Measurements from ENCODE around the gene DTNB. TPM values are rescaled to one million over a fixed set of nuclear protein-coding genes. Genes with fewer than 3 reads are reported as not detected.

DTNB gene
- polyA plus RNA-seq, 1 experiment, result 12.5 TPM

DNA sequence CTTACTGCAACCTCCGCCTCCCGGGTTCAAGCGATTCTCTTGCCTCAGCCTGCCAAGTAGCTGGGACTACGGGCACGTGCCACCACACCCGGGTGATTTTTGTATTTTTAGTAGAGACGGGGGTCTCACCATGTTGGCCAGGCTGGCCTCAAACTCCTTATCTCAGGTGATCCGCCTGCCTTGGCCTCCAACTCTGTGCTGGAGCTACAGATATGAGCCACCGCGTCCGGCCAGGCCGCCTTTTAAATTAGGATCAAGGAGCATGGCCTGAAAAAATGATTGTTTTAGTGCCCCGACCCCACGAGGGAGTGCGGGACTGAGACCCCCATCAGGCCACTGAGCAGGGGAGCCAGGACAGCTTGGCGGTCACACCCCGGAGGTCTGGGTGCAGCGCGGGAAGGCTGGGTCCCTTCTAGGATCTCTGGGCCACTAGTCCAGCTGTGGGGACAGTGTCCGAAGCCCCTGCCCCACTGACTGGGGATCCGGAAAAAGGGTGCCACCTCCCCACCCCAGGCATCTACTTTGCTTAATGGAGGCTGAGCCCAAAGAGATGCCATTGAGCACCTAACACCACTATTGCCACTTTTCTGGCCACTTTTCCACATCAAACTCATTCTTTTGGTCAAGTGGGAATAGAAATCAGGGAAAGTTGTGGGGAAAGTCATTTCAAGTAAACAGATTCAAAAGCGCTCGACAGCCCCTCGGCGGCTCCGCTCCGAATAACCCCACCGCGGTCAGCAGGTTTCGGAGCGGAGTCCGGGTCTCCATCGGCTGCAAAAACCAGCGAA is 311.9 kb downstream of the DTNB start:
- ChIA-PET POLR2A (interaction anchor here (0.6 to 1.1 kb wide), 3 partner anchors 12 to 1256 kb away, joined by 3 to 9 read pairs (median 4); no protein-coding TSS in a partner anchor), CTCF (interaction anchor here (0.6 to 3.0 kb wide), 76 partner anchors 10 to 1623 kb away, joined by 3 to 87 read pairs (median 5); no protein-coding TSS in a partner anchor)
- H3K4me3 ChIP-seq (ENCODE audit: low read depth, low read length), result peak overlapping the region; percentile 23; the same call in 1 of the 2 replicates
- TF ChIP-seq, protein P1, sequence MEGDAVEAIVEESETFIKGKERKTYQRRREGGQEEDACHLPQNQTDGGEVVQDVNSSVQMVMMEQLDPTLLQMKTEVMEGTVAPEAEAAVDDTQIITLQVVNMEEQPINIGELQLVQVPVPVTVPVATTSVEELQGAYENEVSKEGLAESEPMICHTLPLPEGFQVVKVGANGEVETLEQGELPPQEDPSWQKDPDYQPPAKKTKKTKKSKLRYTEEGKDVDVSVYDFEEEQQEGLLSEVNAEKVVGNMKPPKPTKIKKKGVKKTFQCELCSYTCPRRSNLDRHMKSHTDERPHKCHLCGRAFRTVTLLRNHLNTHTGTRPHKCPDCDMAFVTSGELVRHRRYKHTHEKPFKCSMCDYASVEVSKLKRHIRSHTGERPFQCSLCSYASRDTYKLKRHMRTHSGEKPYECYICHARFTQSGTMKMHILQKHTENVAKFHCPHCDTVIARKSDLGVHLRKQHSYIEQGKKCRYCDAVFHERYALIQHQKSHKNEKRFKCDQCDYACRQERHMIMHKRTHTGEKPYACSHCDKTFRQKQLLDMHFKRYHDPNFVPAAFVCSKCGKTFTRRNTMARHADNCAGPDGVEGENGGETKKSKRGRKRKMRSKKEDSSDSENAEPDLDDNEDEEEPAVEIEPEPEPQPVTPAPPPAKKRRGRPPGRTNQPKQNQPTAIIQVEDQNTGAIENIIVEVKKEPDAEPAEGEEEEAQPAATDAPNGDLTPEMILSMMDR (IDR thresholded peaks at IDR 0.05; ENCODE audit: low read depth, low read length), result no peak
- H3K9me3 ChIP-seq (ENCODE audit: control insufficient read depth, insufficient read depth, low read length), result peaks cover 3% of the 10 kb centered on the region
- H3K27ac ChIP-seq (ENCODE audit: low read depth, low read length), result no peak overlapping the region
- DNase-seq (ENCODE audit: low read depth, low spot score), result no peak
- H3K27me3 ChIP-seq (ENCODE audit: control insufficient read depth, insufficient read depth, low read length), result peaks cover 2% of the 10 kb centered on the region

DNA sequence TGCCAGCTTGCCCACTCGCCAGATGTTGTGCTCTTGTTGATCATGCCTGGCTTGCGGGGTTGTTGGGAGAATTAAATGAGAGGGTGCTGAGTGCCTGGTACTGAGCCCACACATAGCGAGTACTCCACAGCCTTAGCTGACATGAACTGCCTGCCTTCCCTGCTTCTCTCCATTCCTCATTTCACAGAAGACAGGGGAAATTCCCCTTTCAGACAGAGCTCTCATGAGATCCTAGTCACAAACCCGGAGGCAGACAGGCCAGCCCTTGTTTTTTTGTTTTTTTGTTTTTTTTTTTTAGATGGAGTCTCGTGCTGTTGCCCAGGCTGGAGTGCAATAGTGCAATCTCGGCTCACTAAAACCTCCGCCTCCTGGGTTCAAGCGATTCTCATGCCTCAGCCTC is 314.5 kb downstream of the DTNB start:
- TF ChIP-seq, protein P1 (IDR thresholded peaks at IDR 0.05; ENCODE audit: low read depth, low read length), result no peak
- H3K9me3 ChIP-seq (ENCODE audit: control insufficient read depth, insufficient read depth, low read length), result peaks cover 9% of the 10 kb centered on the region
- H3K4me3 ChIP-seq (ENCODE audit: low read depth, low read length), result no peak overlapping the region
- H3K27ac ChIP-seq (ENCODE audit: low read depth, low read length), result no peak overlapping the region
- CTCF ChIA-PET, result no interaction called here
- POLR2A ChIA-PET, result interaction anchor here (0.8 kb wide), 1 partner anchor 22 kb away, joined by 6 read pairs; no protein-coding TSS in a partner anchor
- peaks cover 3% of the 10 kb centered on the region for H3K27me3 ChIP-seq (ENCODE audit: control insufficient read depth, insufficient read depth, low read length)
- no peak for DNase-seq (ENCODE audit: low read depth, low spot score)

DNA sequence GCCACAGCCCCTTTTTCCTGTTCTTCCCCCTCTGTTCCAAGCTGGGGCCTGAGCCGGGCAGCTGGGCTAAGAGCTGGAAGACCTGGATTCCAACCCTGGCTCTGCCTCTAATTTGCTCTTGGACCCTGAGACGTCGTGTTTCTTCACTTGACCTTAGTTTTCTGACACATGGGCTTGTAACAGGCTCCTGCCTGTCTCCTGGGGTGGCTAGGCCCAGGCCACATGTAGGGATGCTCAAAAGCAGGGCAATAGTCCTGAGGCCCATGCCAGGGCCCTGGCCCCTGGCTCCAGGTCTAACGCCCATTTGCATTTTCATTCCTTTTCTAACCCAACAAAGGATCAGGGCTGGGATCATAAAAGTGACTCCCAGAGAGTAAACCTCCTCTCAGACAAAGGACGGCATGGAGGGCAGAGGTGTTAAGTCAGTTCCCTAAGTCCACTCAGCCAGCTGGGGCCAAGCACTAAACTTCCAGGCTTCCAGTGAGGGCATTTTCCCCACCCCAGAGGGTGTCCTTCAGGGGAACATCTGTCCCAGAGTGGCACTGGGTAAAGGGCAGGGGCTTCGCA is 315.0 kb downstream of the DTNB start:
- H3K27me3 ChIP-seq (ENCODE audit: control insufficient read depth, insufficient read depth, low read length), result peaks cover 3% of the 10 kb centered on the region
- peaks cover 9% of the 10 kb centered on the region for H3K9me3 ChIP-seq (ENCODE audit: control insufficient read depth, insufficient read depth, low read length)
- ChIA-PET POLR2A (no interaction called here), CTCF (no interaction called here)
- no peak overlapping the region for H3K27ac ChIP-seq (ENCODE audit: low read depth, low read length)
- no peak for DNase-seq (ENCODE audit: low read depth, low spot score)
- TF ChIP-seq, protein P1 (IDR thresholded peaks at IDR 0.05; ENCODE audit: low read depth, low read length), result no peak
- H3K4me3 ChIP-seq (ENCODE audit: low read depth, low read length), result no peak overlapping the region

DNA sequence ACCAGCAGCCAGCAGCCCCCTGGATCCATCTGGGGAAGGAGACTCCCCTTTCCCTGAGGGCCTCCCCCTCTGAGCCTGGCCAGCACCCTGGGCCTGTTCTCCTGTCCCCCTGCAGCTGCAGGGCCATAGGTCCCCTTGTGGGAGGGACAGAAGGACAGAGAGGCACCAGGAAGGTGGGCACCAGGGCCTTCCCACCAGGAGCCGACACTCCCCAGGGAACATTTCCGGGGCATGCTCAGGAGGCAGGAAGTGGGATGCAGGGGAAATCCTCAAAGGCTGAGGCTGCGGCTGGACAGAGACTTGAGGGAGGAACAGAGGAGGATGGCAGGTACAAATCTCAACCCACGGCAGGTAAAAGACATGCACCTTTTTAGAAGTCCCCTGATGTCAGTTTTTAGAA is 317.3 kb downstream of the DTNB start:
- POLR2A ChIA-PET, result no interaction called here

More for the DNA sequence above, 317.3 kb downstream of the DTNB start:
- H3K4me3 ChIP-seq (ENCODE audit: low read depth, low read length), result no peak overlapping the region
- no peak for DNase-seq (ENCODE audit: low read depth, low spot score)
- no peak overlapping the region for H3K27ac ChIP-seq (ENCODE audit: low read depth, low read length)
- peaks cover 9% of the 10 kb centered on the region for H3K9me3 ChIP-seq (ENCODE audit: control insufficient read depth, insufficient read depth, low read length)
- CTCF ChIA-PET, result no interaction called here
- TF ChIP-seq, protein P1 (IDR thresholded peaks at IDR 0.05; ENCODE audit: low read depth, low read length), result no peak
- H3K27me3 ChIP-seq (ENCODE audit: control insufficient read depth, insufficient read depth, low read length), result peaks cover 3% of the 10 kb centered on the region

All from AG04450 (cell line).